ENCODE data around the gene GAPDHS.

The GAPDHS gene

GRCh38 chr19:35540356-35540927 is 7.2 kb downstream of the GAPDHS start:
- DNase-seq: no peak

- no peak for DNase-seq
These were observed 9.0 kb downstream of the GAPDHS start for GRCh38 chr19:35542209-35542608.

GRCh38 chr19:35543280-35544109 is 10.2 kb downstream of the GAPDHS start:
- DNase-seq: no peak

GRCh38 chr19:35544110-35544802 is 11.0 kb downstream of the GAPDHS start:
- DNase-seq: no peak

- peak; percentile 72 for DNase-seq
These were observed 12.0 kb downstream of the GAPDHS start, which contains the start of gene TMEM147 for GRCh38 chr19:35545001-35545854. TSS of gene TMEM147 (plus strand) at chr19:35545626. CDS start at chr19:35545740, 114 bp downstream.

GRCh38 chr19:35545855-35546381 is 12.7 kb downstream of the GAPDHS start:
- DNase-seq: no peak

GRCh38 chr19:35546532-35546931 is 13.3 kb downstream of the GAPDHS start:
- no peak for DNase-seq

- DNase-seq: peak; percentile 77
These were observed 16.0 kb downstream of the GAPDHS start for GRCh38 chr19:35549174-35549788.

- DNase-seq: no peak
These were observed 16.7 kb downstream of the GAPDHS start for GRCh38 chr19:35549879-35550523.

- no peak for DNase-seq
These were observed 18.0 kb downstream of the GAPDHS start for GRCh38 chr19:35551091-35551810.

GRCh38 chr19:35552534-35553384 is 19.5 kb downstream of the GAPDHS start:
- no peak for DNase-seq

GRCh38 chr19:35553385-35554000 is 20.2 kb downstream of the GAPDHS start:
- no peak for DNase-seq

- DNase-seq: no peak
These were observed 20.8 kb downstream of the GAPDHS start for GRCh38 chr19:35554076-35554475.

- DNase-seq: peak; percentile 22
These were observed 22.2 kb downstream of the GAPDHS start for GRCh38 chr19:35555301-35556005.

- DNase-seq: no peak
These were observed 22.9 kb downstream of the GAPDHS start for GRCh38 chr19:35556025-35556590.

GRCh38 chr19:35556846-35557538 is 23.7 kb downstream of the GAPDHS start:
- no peak for DNase-seq

- peak; percentile 61 for DNase-seq
These were observed 24.5 kb downstream of the GAPDHS start for GRCh38 chr19:35557539-35558399.

All from NCI-H2029 (cell line).